Heart left ventricle (tissue), 16 donors: ENCODE measurements around the gene RNPS1. TPM values are rescaled to one million over a fixed set of nuclear protein-coding genes. Genes with fewer than 3 reads are reported as not detected.

Experiments used
- ATAC-seq, 4 donors: fragments of 200-7000 bp; cut with Tn5 transposase; one replicate each; pipeline ENCODE4 v1.9.1; 2020 to 2022; ENCODE audit warnings: moderate library complexity in 4 of 4, mild to moderate bottlenecking in 3 of 4, moderate number of reproducible peaks in 1 of 4
- DNase-seq, 5 donors: peaks; one replicate each; pipeline ENCODE4 v3.0.0-alpha.2; 2020
- H3K27ac ChIP-seq, 12 donors: fragments of 200-600 bp; sonication (generic) in 4 of 12; one replicate each; pipeline versions ENCODE4 v1.5.0 to v1.8.0; 2016 to 2022; ENCODE audit warnings: mild to moderate bottlenecking in 2 of 12
- H3K27me3 ChIP-seq, 9 donors: fragments of 200-600 bp; sonication (generic) in 2 of 9; one replicate each; pipeline versions ENCODE4 v1.5.1 to v1.8.0; 2016 to 2022; ENCODE audit warnings: mild to moderate bottlenecking in 3 of 9
- H3K36me3 ChIP-seq, 9 donors: fragments of 200-600 bp; sonication (generic) in 2 of 9; one replicate each; pipeline versions ENCODE4 v1.5.0 to v1.8.0; 2018 to 2022; ENCODE audit warnings: mild to moderate bottlenecking in 2 of 9
- H3K4me1 ChIP-seq, 12 donors: fragments of 200-600 bp; sonication (generic) in 4 of 12; one replicate each; pipeline versions ENCODE4 v1.5.0 to v1.8.0; 2016 to 2022; ENCODE audit warnings: mild to moderate bottlenecking in 3 of 12
- H3K4me3 ChIP-seq, 12 donors: fragments of 200-600 bp; sonication (generic) in 4 of 12; one replicate each; pipeline versions ENCODE4 v1.5.0 to v1.8.0; 2017 to 2022; ENCODE audit warnings: mild to moderate bottlenecking in 9 of 12, moderate library complexity in 4 of 12
- H3K9me3 ChIP-seq, 12 donors: fragments of 200-600 bp; sonication (generic) in 4 of 12; one replicate each; pipeline versions ENCODE4 v1.5.0 to v1.8.0; 2016 to 2022; ENCODE audit warnings: mild to moderate bottlenecking in 1 of 12
- POLR2A ChIP-seq, 2 donors: fragments of 450-650 bp; IDR thresholded peaks; one replicate each; pipeline ENCODE4 v1.6.1; 2017; ENCODE audit warnings: antibody characterized with exemption in 2 of 2, mild to moderate bottlenecking in 2 of 2, moderate library complexity in 2 of 2
- WGBS, 4 donors: extraction: QIAGEN DNeasy Blood & Tissue Kit in 2 of 4; methylation state at CpG; one replicate each; pipeline versions ENCODE4 v1.1.5 to v1.1.7; 2013 to 2018; 5-methylcytosine and 5-hydroxymethylcytosine counted together
- intact Hi-C, 10 donors: fragments of 100-400 bp; cut with DNase I; formaldehyde crosslinking; loops; one replicate each; pipeline versions ENCODE4 v1.11.1 to v1.14.2; 2022
- polyA plus RNA-seq, 2 donors: library from polyadenylated mRNA; stranded (reverse); fragments of 200-250 nt; gene quantifications; one replicate each; pipeline ENCODE4 v1.2.3, GENCODE V29; 2013
- total RNA-seq, 9 donors: library from RNA; depleted of rRNA in 2 of 9; stranded (reverse); fragments of >200 nt in 2 of 9; fragmentation: NEBNext Ultra II Directional in 3 of 9; extraction: Animal tissue kit (Norgen Biotek cat#: 25700) in 3 of 9; gene quantifications; one replicate each; pipeline versions ENCODE4 v1.1.0 to v1.2.4, GENCODE V29; 2016 to 2023
- TF ChIP-seq, protein P1 (sequence below), 12 donors: fragments of 200-600 bp; sonication (generic) in 4 of 12; IDR thresholded peaks; one replicate each; pipeline versions ENCODE4 v1.5.0 to v1.8.0; 2018 to 2022; ENCODE audit warnings: antibody characterized with exemption in 12 of 12, mild to moderate bottlenecking in 5 of 12
- donor health status: ischemic (EF 13 %, LVEDD 7.1; RV severe dilation, severe dysfunction).
- donor health status: healthy with polysubstance abuse.
- donor health status: DM: no; HTN: yes; CAD: no.
- donor health status: DM: no; HTN: no; CAD: no.
- donor health status: ischemic (EF 25% LVEDD 6.9; RV normal size, moderate dysfunction).
- donor health status: ischemic (EF 25% LVEDD 5.7; RV mildly dilated, moderate dysfunction).
- donor health status: healthy.
- donor health status: DM: yes; HTN: yes; CAD: no.
- donor health status: ischemic (EF 35%, LVEDD 5.7; RV mildly dilated, moderate dysfunction).
- donor health status: nonischemic (EF 11% LVEDD 7.7; RV severe dilation, severe dysfunction).
- donor health status: DM: yes; HTN: yes; CAD: no.
- donor health status: PGD.
- donor health status: ischemic (EF 29% LVEDD 5.4; RV normal size, mild dysfunction).
- donor health status: nonischemic (EF 23%, LVEDD 6.1; RV moderate dilation, normal function).

The RNPS1 gene
- total and polyA plus RNA-seq, 11 donors: 73.9 to 193 (median 120) TPM

DNA sequence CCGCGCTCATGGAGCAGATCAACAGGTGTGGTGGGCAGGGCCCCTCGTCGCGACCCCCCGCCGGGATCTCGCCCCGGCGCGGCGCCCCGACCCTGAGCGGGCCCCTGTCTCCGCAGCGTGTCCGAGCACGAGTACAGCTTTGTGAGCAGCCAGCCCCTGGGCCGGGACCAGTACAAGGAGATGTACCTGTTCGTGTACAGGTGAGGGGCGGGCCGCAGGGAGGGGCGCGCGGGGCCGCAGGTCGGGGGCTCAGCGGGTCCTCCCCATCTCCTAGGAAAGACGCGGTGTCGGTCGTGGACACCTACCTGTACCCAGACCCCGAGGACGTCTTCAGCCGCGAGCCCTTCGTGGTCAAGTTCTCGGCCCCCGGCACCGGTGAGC is 30.8 kb downstream of the RNPS1 start:
- no peak for TF ChIP-seq POLR2A (IDR thresholded peaks at IDR 0.05)
- TF ChIP-seq, protein P1, sequence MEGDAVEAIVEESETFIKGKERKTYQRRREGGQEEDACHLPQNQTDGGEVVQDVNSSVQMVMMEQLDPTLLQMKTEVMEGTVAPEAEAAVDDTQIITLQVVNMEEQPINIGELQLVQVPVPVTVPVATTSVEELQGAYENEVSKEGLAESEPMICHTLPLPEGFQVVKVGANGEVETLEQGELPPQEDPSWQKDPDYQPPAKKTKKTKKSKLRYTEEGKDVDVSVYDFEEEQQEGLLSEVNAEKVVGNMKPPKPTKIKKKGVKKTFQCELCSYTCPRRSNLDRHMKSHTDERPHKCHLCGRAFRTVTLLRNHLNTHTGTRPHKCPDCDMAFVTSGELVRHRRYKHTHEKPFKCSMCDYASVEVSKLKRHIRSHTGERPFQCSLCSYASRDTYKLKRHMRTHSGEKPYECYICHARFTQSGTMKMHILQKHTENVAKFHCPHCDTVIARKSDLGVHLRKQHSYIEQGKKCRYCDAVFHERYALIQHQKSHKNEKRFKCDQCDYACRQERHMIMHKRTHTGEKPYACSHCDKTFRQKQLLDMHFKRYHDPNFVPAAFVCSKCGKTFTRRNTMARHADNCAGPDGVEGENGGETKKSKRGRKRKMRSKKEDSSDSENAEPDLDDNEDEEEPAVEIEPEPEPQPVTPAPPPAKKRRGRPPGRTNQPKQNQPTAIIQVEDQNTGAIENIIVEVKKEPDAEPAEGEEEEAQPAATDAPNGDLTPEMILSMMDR (IDR thresholded peaks at IDR 0.05): no peak
- 5 to 7% methylated on average over 40 of the region's 40 CpGs; no CpG with 5 or more reads in 2 of the 4 donors for WGBS, 4 donors
- ATAC-seq: no peak
- H3K27me3 ChIP-seq: peaks cover 0 to 24% (median 6%) of the 10 kb centered on the region in 9 donors
- H3K36me3 ChIP-seq: peaks cover 3 to 62% (median 51%) of the 10 kb centered on the region in 9 donors
- intact Hi-C loops: no loop called here
- H3K4me1 ChIP-seq: peaks cover 0 to 31% (median 23%) of the 10 kb centered on the region in 12 donors
- no peak for DNase-seq
- H3K4me3 ChIP-seq: peak overlapping the region in 10 of 12 donors; percentile 19 to 48 (median 38)
- no peaks in the 10 kb centered on the region for H3K9me3 ChIP-seq
- no peak overlapping the region for H3K27ac ChIP-seq

DNA sequence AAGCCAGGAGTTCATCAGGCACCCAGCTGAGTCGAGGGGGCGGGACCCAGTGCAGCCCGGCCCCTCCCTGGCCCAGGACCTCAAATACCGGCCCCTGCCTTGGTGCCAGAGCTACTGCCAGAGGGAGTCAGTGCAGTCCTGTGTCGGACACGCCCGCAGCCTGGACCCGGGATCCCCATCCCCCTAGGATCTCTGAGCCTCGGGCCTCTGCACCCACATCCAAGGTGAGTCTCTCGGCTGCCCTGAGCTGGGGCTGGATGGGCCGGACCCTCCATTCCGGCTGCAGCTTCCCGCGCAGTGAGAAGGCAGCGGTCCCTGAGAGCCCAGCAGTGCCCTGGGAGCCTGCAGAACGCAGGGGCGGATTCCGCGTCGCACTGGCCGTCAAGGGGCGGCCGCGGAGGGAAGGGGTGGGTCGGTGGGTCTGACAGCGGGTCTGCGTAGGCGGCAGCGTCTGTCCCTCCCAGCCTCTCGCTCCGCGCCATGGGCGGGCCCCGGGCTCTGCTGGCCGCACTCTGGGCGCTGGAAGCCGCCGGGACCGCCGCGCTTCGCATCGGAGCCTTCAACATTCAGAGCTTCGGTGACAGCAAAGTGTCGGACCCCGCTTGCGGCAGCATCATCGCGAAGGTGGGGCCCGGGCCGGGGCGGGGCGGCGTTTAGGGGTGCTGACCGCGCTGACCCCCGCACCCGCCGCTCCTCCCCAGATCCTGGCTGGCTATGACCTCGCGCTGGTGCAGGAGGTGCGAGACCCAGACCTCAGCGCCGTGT is 31.4 kb downstream of the RNPS1 start, which contains the start of gene DNASE1L2:
Gene DNASE1L2, plus strand, starts transcription at position 108 of the 765 bp plus-strand sequence. Its CDS starts 373 bp downstream, at position 481.
- no peak for DNase-seq
- Histone ChIP-seq H3K4me1 (peaks cover 0 to 31% (median 23%) of the 10 kb centered on the region in 12 donors), H3K27me3 (peaks cover 0 to 24% (median 6%) of the 10 kb centered on the region in 9 donors), H3K36me3 (peaks cover 3 to 62% (median 52%) of the 10 kb centered on the region in 9 donors), H3K27ac (no peak within 1 kb of the TSS), H3K9me3 (no peaks in the 10 kb centered on the region), H3K4me3 (peak within 1 kb of the TSS in 10 of 12 donors; percentile 19 to 48 (median 38))
- ATAC-seq: peak in 3 of 4 donors; percentile 23 to 51 (median 36)
- intact Hi-C loops: no loop called here
- no peak for TF ChIP-seq POLR2A (IDR thresholded peaks at IDR 0.05)
- TF ChIP-seq, protein P1 (IDR thresholded peaks at IDR 0.05): no peak
- WGBS, 4 donors: 0 to 6% (median 4%) methylated on average over 18 to 64 of the region's 64 CpGs

DNA sequence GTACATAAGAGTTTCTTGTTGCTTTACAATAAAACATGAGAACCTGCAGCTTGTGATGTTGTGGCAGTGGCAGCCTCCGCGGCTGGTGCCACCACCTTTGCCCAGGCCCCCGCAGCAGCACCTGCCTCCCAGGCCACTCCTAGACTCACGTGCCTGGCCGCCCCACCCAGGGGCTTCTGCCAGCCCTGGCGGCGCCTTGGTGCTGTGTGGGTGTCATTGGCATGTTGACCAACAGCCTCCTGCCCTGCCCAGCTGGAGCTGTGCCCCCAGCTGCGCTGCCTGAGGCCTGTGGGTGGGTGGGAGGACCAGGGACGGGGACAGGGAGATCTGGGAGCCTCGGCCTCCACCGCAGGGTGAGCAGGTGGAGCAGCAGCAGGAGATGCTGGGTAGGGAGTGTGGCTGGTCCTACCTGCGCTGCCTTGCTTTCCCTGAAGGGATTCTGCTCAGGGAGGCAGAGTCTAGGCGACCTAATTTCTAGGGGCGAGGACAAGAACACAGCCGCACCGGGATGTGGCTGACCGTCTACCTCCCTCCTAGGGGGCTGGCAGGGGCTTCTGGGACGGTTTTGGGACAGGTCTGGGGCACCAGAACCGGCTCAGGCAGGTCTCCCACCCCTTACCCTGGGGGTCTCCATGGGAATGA is 32.1 kb downstream of the RNPS1 start:
- no peak for DNase-seq
- H3K27ac ChIP-seq: no peak overlapping the region
- H3K4me3 ChIP-seq: peak overlapping the region in 3 of 12 donors; percentile 38 to 48 (median 44)
- no peaks in the 10 kb centered on the region for H3K9me3 ChIP-seq
- peaks cover 0 to 24% (median 6%) of the 10 kb centered on the region in 9 donors for H3K27me3 ChIP-seq
- WGBS, 4 donors: 70 to 91% (median 80%) methylated on average over 14 to 19 of the region's 19 CpGs
- peaks cover 3 to 64% (median 56%) of the 10 kb centered on the region in 9 donors for H3K36me3 ChIP-seq
- intact Hi-C loops: no loop called here
- TF ChIP-seq, protein P1 (IDR thresholded peaks at IDR 0.05): no peak
- no peak for TF ChIP-seq POLR2A (IDR thresholded peaks at IDR 0.05)
- ATAC-seq: no peak
- H3K4me1 ChIP-seq: peaks cover 0 to 31% (median 23%) of the 10 kb centered on the region in 12 donors

DNA sequence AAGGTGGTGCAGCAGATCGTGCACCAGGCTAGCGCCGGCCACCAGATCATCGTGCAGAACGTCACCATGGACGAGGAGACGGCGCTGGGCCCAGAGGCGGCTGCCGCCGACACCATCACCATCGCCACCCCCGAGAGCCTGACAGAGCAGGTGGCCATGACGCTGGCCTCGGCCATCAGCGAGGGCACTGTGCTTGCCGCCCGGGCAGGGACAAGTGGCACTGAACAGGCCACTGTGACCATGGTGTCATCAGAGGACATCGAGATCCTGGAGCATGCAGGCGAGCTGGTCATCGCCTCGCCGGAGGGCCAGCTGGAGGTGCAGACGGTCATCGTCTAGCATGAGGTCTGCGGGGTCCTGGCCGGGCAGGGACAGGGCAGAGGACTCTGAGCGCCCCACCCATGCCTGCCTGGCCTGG is 32.7 kb downstream of the RNPS1 start:
- H3K9me3 ChIP-seq: no peaks in the 10 kb centered on the region
- peaks cover 0 to 24% (median 6%) of the 10 kb centered on the region in 9 donors for H3K27me3 ChIP-seq
- H3K36me3 ChIP-seq: peaks cover 3 to 66% (median 58%) of the 10 kb centered on the region in 9 donors
- H3K4me3 ChIP-seq: no peak overlapping the region
- intact Hi-C loops: no loop called here
- TF ChIP-seq, protein P1 (IDR thresholded peaks at IDR 0.05): no peak
- no peak for TF ChIP-seq POLR2A (IDR thresholded peaks at IDR 0.05)
- ATAC-seq (no peak), DNase-seq (no peak)
- no peak overlapping the region for H3K27ac ChIP-seq
- 90 to 95% (median 94%) methylated on average over 11 to 28 of the region's 28 CpGs for whole genome bisulfite sequencing, 4 donors
- H3K4me1 ChIP-seq: peaks cover 0 to 31% (median 23%) of the 10 kb centered on the region in 12 donors
